CD4-positive, alpha-beta T cell treated with Interleukin-10 for 1 hour (primary cell): Measurements from ENCODE around the gene HID1.

Experiments used
- DNase-seq: peaks from one replicate; pipeline ENCODE4 v3.0.0-alpha.2; 2020

HID1 gene

GRCh38 chr17:74946641-74947040 lies 25.9 kb downstream of the HID1 start:
- no peak for DNase-seq

- no peak for DNase-seq
Observed at GRCh38 chr17:74945543-74945942, 27.0 kb downstream of the HID1 start.

- no peak for DNase-seq
Observed at GRCh38 chr17:74943808-74944522, 28.6 kb downstream of the HID1 start.

GRCh38 chr17:74941128-74941725 lies 31.3 kb downstream of the HID1 start:
- DNase-seq, result no peak

GRCh38 chr17:74939534-74939933 lies 33.0 kb downstream of the HID1 start:
- no peak for DNase-seq

- no peak for DNase-seq
Observed at GRCh38 chr17:74938194-74938950, 34.2 kb downstream of the HID1 start.

GRCh38 chr17:74937064-74938051 lies 35.2 kb downstream of the HID1 start:
- DNase-seq, result no peak

GRCh38 chr17:74936470-74936799 lies 36.1 kb downstream of the HID1 start:
- DNase-seq, result no peak

- DNase-seq, result no peak
Observed at GRCh38 chr17:74935585-74936469, 36.7 kb downstream of the HID1 start, which contains the start of gene OTOP3. Gene OTOP3, plus strand, starts transcription at chr17:74935898. Its CDS starts 24 bp downstream, at chr17:74935922.

GRCh38 chr17:74935048-74935447 lies 37.5 kb downstream of the HID1 start:
- DNase-seq, result no peak

GRCh38 chr17:74930535-74931036 lies 42.0 kb downstream of the HID1 start:
- no peak for DNase-seq

- no peak for DNase-seq
Observed at GRCh38 chr17:74928786-74929185, 43.8 kb downstream of the HID1 start.

GRCh38 chr17:74925242-74925641 lies 47.3 kb downstream of the HID1 start:
- DNase-seq, result no peak

- peak; percentile 4 for DNase-seq
Observed at GRCh38 chr17:74924250-74924948, 48.2 kb downstream of the HID1 start, which contains the start of gene OTOP2. Gene OTOP2, plus strand, starts transcription at chr17:74924273. Its CDS starts 360 bp downstream, at chr17:74924633.

- DNase-seq, result peak; percentile 72
Observed at GRCh38 chr17:74923538-74924249, 48.9 kb downstream of the HID1 start.

- DNase-seq, result no peak
Observed at GRCh38 chr17:74922694-74923537, 49.6 kb downstream of the HID1 start, which contains the start of gene USH1G. Gene USH1G, minus strand, starts transcription at chr17:74923255. Its CDS starts 182 bp downstream, at chr17:74923073.

GRCh38 chr17:74922172-74922571 lies 50.4 kb downstream of the HID1 start:
- no peak for DNase-seq

- no peak for DNase-seq
Observed at GRCh38 chr17:74921769-74922168, 50.8 kb downstream of the HID1 start.
